DOHH2 (cell line): ENCODE results near the gene LCMT1.

Experiments
- CTCF ChIP-seq: fragments of 200-600 bp; sonication (generic); IDR thresholded peaks from one replicate; pipeline ENCODE4 v1.5.1; 2014; ENCODE audit warnings: antibody characterized with exemption, mild to moderate bottlenecking, low read depth, low read length; ENCODE audit not compliant: poor library complexity, severe bottlenecking
- EZH2phosphoT487 ChIP-seq: fragments of 200-600 bp; sonication (generic); IDR thresholded peaks from 2 replicates; pipeline ENCODE4 v1.6.1; 2017; ENCODE audit warnings: borderline replicate concordance, mild to moderate bottlenecking, antibody characterized with exemption, low read length, moderate library complexity, mixed read lengths

- TF ChIP-seq CTCF (no peak), EZH2phosphoT487 (no peak)
Measured at GRCh38 chr16:25210758-25211157, 99.2 kb downstream of the LCMT1 start.
